ENCODE measurements around the gene ABCG1. TPM values are rescaled to one million over a fixed set of nuclear protein-coding genes. Genes with fewer than 3 reads are reported as not detected.
A peak's percentile ranks its signal among the peaks of the same experiment; 100 is the strongest.

ABCG1 gene
- total and polyA plus RNA-seq, 2 donors (not counting 3 experiments of a cell fraction or from before 2014, with no cell fraction given) = 6.7 to 19.6 TPM

DNA sequence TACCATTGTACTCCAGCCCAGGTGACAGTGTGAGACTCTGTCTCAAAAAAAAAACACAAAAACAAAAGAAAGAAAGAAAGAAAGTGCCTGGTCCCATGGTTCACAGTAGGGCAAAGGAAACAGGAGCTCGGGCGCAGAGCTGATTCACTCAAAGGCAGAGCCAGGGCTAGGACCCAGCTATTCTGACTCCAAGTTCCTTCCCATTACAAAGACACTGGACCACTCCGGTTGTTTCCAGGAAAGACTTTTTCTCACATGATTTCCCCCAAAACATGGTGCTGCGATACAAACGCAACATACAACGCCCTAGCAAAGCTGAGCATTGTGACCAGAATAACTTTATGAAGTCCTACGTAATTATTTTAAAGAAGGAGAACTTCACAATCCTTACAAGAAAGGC is 10.7 kb downstream of the ABCG1 start:
- CTCF ChIA-PET = interaction anchor here (0.9 to 2.1 kb wide), 5 partner anchors 10 to 80 kb away, joined by 3 to 10 read pairs (median 4); no protein-coding TSS in a partner anchor

More for the DNA sequence above, 10.7 kb downstream of the ABCG1 start:
- POLR2A ChIA-PET = no interaction called here
- H3K4me1 ChIP-seq (ENCODE audit: control insufficient read depth, extremely low read depth, insufficient read depth, low read length) = peaks cover 31% of the 10 kb centered on the region
- H3K36me3 ChIP-seq (ENCODE audit: control insufficient read depth in 2 of 2, extremely low read depth in 1 of 2, insufficient read depth in 2 of 2, low read length in 2 of 2) = no peaks in the 10 kb centered on the region
- BruUV-seq (replicated peaks) = no TSS peak
- peak; percentile 57 for DNase-seq (ENCODE audit: low read depth, low spot score)
- TF ChIP-seq JUN (IDR thresholded peaks at IDR 0.05; ENCODE audit: borderline replicate concordance, insufficient read depth, insufficient read length, low read depth) (no peak), EZH2 (IDR thresholded peaks at IDR 0.05; ENCODE audit: borderline replicate concordance, low read depth, low read length, severe bottlenecking) (no peak), GATA2 (IDR thresholded peaks at IDR 0.05; ENCODE audit: insufficient read depth, insufficient read length, low read depth, low read length) (no peak), FOS (IDR thresholded peaks at IDR 0.05; ENCODE audit: borderline replicate concordance, insufficient read depth, low read length) (no peak), POLR2AphosphoS5 (IDR thresholded peaks at IDR 0.05; ENCODE audit: insufficient read depth, low read depth, low read length) (no peak), MYC (IDR thresholded peaks at IDR 0.05; ENCODE audit: low read depth, low read length) (no peak), POLR2A (IDR thresholded peaks at IDR 0.05; ENCODE audit: low read depth, low read length) (no peak)
- TF ChIP-seq, protein P1, sequence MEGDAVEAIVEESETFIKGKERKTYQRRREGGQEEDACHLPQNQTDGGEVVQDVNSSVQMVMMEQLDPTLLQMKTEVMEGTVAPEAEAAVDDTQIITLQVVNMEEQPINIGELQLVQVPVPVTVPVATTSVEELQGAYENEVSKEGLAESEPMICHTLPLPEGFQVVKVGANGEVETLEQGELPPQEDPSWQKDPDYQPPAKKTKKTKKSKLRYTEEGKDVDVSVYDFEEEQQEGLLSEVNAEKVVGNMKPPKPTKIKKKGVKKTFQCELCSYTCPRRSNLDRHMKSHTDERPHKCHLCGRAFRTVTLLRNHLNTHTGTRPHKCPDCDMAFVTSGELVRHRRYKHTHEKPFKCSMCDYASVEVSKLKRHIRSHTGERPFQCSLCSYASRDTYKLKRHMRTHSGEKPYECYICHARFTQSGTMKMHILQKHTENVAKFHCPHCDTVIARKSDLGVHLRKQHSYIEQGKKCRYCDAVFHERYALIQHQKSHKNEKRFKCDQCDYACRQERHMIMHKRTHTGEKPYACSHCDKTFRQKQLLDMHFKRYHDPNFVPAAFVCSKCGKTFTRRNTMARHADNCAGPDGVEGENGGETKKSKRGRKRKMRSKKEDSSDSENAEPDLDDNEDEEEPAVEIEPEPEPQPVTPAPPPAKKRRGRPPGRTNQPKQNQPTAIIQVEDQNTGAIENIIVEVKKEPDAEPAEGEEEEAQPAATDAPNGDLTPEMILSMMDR (IDR thresholded peaks at IDR 0.05; ENCODE audit: extremely low read depth in 1 of 2, insufficient read depth in 1 of 2, low read depth in 1 of 2, low read length in 2 of 2) = no peak
- TF ChIP-seq, protein P2, sequence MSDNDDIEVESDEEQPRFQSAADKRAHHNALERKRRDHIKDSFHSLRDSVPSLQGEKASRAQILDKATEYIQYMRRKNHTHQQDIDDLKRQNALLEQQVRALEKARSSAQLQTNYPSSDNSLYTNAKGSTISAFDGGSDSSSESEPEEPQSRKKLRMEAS (IDR thresholded peaks at IDR 0.05; ENCODE audit: insufficient read depth, insufficient read length) = no peak
- H3K9me1 ChIP-seq (replicated peaks; ENCODE audit: control insufficient read depth, extremely low read depth, insufficient read depth, low read length) = no peaks in the 10 kb centered on the region
- FAIRE-seq = peak; percentile 8
- no peak overlapping the region for H3K9ac ChIP-seq (replicated peaks; ENCODE audit: extremely low read depth, insufficient read depth, low read length)
- no peak overlapping the region for H3K4me3 ChIP-seq (replicated peaks in 1 of 3; ENCODE audit: insufficient read depth in 1 of 3, low read depth in 1 of 3, low read length in 3 of 3)
- no peak overlapping the region for H3K27ac ChIP-seq (ENCODE audit: insufficient read depth, low read depth, low read length)
- intact Hi-C loops (cut with micrococcal nuclease) = loop anchor here (2.0 kb wide), 1 partner anchor 73 kb away; no protein-coding TSS in a partner anchor
- no peak overlapping the region for H2AFZ ChIP-seq (ENCODE audit: low read depth, low read length)
- no peaks in the 10 kb centered on the region for H3K9me3 ChIP-seq (replicated peaks; ENCODE audit: control insufficient read depth, insufficient read depth, low read length)
- dilution Hi-C loops (cut with MboI; ENCODE audit: extremely low pct_ligation_motif_present, low sequenced_read_pairs) = no loop called here
- H3K79me2 ChIP-seq (ENCODE audit: control insufficient read depth, insufficient read depth, low read length) = no peaks in the 10 kb centered on the region
- H3K4me2 ChIP-seq (ENCODE audit: insufficient read depth, low read length) = no peak overlapping the region
- H3K27me3 ChIP-seq (ENCODE audit: control insufficient read depth in 2 of 2, insufficient read depth in 2 of 2, low read length in 2 of 2) = peaks cover 0 to 2% of the 10 kb centered on the region in 2 experiments
- H4K20me1 ChIP-seq (replicated peaks; ENCODE audit: control insufficient read depth, extremely low read depth, insufficient read depth, low read length) = no peaks in the 10 kb centered on the region

All from endothelial cell of umbilical vein (primary cell).